ENCODE data around the gene LIPA.
A peak's percentile ranks its signal among the peaks of the same experiment; 100 is the strongest.

LIPA gene

DNA sequence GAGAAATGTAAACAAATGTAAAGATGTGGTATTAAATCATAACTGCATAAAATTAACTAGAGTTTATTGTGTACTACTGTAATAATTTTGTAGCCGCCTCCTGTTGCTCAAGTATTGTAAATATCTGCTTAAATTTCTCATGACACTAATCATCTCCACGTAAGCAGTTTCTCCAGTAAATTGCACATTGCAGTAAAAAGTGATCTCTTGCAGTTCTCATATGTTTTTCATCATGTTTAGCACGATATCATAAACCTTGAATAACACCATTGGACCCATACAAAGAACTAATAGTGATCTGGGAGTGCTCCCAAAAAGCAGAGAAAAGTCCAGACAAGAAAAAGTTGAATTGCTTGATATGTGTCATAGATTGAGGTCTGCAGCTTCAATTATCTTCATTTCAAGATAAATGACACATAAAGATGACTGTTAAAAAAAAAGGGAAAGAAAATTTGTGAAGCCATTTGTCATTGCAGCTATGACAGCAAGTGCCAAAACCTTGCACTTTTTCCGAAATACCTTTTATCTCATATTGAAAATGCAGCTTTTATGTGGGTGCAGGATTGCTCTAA lies 15.3 kb downstream of the LIPA start:
- no peak overlapping the region for H3K27ac ChIP-seq
- TF ChIP-seq, protein P1, sequence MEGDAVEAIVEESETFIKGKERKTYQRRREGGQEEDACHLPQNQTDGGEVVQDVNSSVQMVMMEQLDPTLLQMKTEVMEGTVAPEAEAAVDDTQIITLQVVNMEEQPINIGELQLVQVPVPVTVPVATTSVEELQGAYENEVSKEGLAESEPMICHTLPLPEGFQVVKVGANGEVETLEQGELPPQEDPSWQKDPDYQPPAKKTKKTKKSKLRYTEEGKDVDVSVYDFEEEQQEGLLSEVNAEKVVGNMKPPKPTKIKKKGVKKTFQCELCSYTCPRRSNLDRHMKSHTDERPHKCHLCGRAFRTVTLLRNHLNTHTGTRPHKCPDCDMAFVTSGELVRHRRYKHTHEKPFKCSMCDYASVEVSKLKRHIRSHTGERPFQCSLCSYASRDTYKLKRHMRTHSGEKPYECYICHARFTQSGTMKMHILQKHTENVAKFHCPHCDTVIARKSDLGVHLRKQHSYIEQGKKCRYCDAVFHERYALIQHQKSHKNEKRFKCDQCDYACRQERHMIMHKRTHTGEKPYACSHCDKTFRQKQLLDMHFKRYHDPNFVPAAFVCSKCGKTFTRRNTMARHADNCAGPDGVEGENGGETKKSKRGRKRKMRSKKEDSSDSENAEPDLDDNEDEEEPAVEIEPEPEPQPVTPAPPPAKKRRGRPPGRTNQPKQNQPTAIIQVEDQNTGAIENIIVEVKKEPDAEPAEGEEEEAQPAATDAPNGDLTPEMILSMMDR (conservative IDR thresholded peaks at IDR 0.05): no peak

DNA sequence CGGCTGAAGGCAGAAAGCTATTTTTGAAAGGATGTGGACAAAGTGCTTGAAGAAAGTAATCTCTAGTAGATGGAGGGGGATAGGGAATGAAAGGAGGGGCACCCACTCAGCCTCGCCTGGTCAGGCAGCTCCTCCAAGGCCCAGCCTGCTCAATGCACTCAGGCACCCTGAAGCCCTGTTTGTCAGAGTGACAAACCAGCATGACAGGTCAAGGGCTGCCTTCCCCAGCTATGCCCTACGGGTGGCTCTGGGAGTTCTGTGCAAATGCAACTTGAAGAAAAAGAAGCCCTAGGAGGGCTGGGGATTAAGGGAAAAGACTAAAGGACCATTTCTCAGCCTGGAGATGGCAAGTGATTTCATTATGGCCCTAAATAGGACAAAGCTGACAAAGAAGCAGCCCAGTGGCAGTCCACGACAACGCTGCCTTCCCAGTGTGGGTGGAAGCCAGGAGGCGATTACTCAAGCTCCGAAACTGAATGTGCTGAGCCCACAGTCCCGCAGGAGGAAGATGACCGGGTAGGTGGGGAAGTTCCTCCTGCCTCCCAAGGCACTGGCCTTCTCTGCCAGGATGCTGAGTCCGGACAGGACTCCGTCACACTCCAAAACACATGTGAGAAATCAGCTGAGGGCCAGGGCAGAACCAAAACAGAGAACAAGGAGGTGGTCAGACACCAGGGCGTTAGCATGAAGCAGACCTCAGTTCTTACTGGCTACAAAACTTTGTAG lies 16.3 kb downstream of the LIPA start:
- TF ChIP-seq, protein P1 (conservative IDR thresholded peaks at IDR 0.05): no peak
- no peak overlapping the region for H3K27ac ChIP-seq

DNA sequence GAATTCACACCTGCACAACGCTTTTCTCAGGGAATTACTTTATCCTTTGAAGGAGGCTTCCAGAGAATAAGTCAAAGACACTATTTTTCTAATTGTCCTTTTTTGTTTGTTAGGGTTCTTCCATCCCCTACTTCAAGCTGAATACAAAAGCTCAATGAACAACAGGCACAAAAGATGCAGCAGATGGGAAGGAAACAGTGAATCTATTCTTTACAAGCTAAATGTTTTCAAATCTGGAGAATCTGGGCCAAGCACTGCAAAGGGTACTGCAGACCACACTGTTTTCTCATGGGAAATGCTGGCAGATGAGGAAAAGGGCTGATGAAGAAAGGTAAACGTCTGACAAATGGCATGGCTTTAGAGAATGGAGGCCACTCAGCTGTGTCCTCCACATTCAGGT lies 18.5 kb downstream of the LIPA start:
- TF ChIP-seq, protein P1 (conservative IDR thresholded peaks at IDR 0.05): no peak
- H3K27ac ChIP-seq: no peak overlapping the region

DNA sequence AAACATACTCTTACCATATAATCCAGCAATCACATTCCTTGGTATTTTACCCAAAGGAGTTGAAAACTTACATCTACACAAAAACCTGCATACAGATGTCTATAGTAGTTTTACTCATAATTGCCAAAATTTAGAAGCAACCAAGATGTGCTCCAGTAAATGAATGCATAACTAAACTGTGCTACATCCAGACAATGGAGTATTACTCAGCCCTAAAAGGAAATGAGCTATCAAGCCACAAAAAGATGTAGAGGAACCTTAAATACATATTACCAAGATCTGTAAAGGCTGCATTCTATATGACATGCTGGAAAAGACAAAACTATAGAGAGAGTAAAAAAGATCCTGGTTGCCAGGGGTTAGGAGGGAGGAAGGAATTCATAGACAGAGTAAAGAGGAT lies 22.6 kb downstream of the LIPA start:
- no peak overlapping the region for H3K27ac ChIP-seq
- TF ChIP-seq, protein P1 (conservative IDR thresholded peaks at IDR 0.05): no peak

DNA sequence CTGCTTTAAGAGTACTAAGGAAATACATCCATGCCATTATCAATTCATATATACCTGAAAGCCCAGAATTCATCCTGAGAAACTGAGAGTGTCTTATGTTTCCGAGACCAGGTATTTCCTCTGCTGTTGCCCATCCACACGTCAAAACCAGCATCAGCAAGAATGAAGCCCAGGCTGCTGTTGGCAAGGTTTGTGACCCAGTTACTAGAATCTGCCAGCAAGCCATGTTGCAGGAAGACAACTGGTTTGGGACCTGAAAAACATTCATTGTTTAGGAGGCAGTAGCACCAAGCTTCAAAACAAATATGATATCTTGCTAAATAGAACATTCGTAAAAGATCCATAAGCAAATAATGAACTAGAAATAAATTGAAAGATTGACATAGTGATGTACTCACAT lies 23.4 kb downstream of the LIPA start:
- TF ChIP-seq, protein P1 (conservative IDR thresholded peaks at IDR 0.05): no peak
- no peak overlapping the region for H3K27ac ChIP-seq

DNA sequence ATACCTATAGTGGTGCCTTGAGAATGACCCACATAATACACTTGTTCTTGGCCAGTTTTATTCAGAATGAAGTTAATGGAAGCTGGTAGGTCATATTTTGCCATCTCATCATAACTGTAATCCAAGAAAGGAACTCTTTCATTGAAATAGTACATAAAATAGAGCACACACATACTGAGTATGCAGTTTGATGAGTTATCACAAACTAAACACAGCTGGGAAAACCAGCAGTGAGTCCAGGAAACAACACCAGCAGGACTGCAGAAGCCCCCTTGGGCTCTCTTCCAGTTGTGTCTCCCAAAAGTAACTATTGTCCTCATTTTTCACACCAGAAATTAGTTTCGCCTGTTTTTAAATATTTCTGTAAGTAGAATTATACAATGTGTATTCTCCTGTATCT lies 24.7 kb downstream of the LIPA start:
- no peak overlapping the region for H3K27ac ChIP-seq
- TF ChIP-seq, protein P1 (conservative IDR thresholded peaks at IDR 0.05): no peak

DNA sequence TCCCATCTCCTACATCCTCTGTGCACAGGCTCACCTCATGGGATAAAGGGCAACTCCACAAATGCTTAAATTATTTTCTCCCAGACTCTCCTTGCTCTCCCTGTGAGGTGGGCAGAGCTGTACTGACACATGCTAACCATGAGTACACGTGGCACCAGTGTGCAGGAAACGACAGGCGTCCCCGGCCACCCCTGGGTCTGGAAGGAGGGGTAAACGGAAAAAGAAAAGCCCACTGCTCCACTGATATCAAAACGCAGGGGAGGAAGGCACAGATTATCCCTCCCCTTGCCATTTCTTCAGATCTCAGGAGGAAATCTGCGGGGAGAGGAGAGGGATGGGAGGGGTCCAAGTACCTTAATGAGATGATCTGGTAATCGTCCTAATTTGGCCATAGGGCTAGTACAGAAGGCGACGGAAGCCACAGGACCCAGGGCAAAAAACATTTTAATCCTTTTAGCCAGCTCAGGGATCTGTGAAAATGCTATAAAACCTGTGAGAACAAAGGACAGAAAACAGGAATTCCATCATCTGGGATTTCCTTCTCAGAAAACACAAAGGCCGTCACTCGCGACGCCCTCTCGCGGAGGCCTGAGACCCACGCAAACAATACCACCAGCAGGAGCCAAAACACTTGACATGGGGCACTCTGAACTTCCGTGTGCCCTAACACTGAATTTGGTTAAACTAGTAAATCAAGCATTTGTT lies 26.7 kb downstream of the LIPA start:
- TF ChIP-seq, protein P1 (conservative IDR thresholded peaks at IDR 0.05): peak; percentile 32
- H3K27ac ChIP-seq: peak overlapping the region; percentile 31
